Head of caudate nucleus (tissue), 42 donors: Measurements from ENCODE around the gene SNCAIP.

ENCODE experiments used
- DNase-seq, 42 donors: peaks; one replicate each; pipeline versions ENCODE4 v3.0.0 to v3.0.0-alpha.2; 2020 to 2021; ENCODE audit warnings: mixed read lengths in 7 of 42
- intact Hi-C: fragments of 100-400 bp; cut with DNase I; formaldehyde crosslinking; loops from one replicate; pipeline ENCODE4 v1.15.0; 2022

The SNCAIP gene

DNA sequence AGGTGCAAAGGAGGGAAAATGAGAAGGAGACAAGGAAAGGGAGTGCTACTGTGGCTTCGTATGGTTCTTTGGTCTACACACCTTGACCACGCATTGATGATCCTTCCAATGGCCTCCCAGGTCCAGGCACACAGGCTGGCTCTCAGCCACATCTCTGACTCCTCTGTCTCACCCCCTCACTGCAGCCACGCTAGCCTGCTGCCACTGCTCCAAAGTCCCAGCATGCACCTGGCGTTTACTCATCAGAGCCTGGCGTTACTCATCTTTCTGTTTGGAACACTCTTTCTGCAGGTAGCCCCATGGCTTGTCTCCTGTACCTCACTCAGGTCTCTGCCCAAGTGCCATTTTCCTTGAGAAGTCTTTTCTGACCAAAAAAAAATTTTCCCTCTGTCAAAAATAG is 195.5 kb downstream of the SNCAIP start:
- no peak for DNase-seq
- intact Hi-C loops: no loop called here

- no peak for DNase-seq
- intact Hi-C loops: no loop called here
These were observed 196.6 kb downstream of the SNCAIP start for GRCh38 chr5:122508623-122509022.
